GM03348 (cell line): ENCODE measurements around the gene SKAP1.
"Not testable (repeated sequence)": the region's sequence is repeated elsewhere in the genome, so short reads cannot be mapped to it uniquely, and the experiment has no call there.

Experiments
- DNase-seq: peaks from one replicate; pipeline ENCODE4 v3.0.0; 2012; ENCODE audit warnings: low spot score

Gene SKAP1

GRCh38 chr17:48328457-48328856 lies 101.6 kb downstream of the SKAP1 start:
- no peak for DNase-seq

GRCh38 chr17:48326310-48326709 lies 103.7 kb downstream of the SKAP1 start:
- DNase-seq, result no peak

GRCh38 chr17:48322060-48322459 lies 108.0 kb downstream of the SKAP1 start:
- DNase-seq, result peak; percentile 29

- no peak for DNase-seq
Observed at GRCh38 chr17:48317732-48318131, 112.3 kb downstream of the SKAP1 start.

- no peak for DNase-seq
Observed at GRCh38 chr17:48314716-48315115, 115.3 kb downstream of the SKAP1 start.

GRCh38 chr17:48313096-48313755 lies 116.8 kb downstream of the SKAP1 start:
- no peak for DNase-seq

GRCh38 chr17:48311324-48311723 lies 118.7 kb downstream of the SKAP1 start:
- DNase-seq, result no peak

GRCh38 chr17:48310748-48311213 lies 119.2 kb downstream of the SKAP1 start:
- DNase-seq, result no peak

GRCh38 chr17:48308581-48308980 lies 121.4 kb downstream of the SKAP1 start:
- DNase-seq, result no peak

GRCh38 chr17:48307814-48308411 lies 122.1 kb downstream of the SKAP1 start:
- peak; percentile 66 for DNase-seq

- DNase-seq, result no peak
Observed at GRCh38 chr17:48307255-48307654, 122.8 kb downstream of the SKAP1 start.

GRCh38 chr17:48301002-48301401 lies 129.0 kb downstream of the SKAP1 start:
- no peak for DNase-seq

GRCh38 chr17:48299760-48300159 lies 130.3 kb downstream of the SKAP1 start:
- no peak for DNase-seq

- no peak for DNase-seq
Observed at GRCh38 chr17:48297825-48298224, 132.2 kb downstream of the SKAP1 start.

- DNase-seq, result no peak
Observed at GRCh38 chr17:48296453-48296852, 133.6 kb downstream of the SKAP1 start.

- no peak for DNase-seq
Observed at GRCh38 chr17:48295362-48296288, 134.4 kb downstream of the SKAP1 start.

GRCh38 chr17:48294806-48295361 lies 135.1 kb downstream of the SKAP1 start:
- no peak for DNase-seq

- no peak for DNase-seq
Observed at GRCh38 chr17:48294020-48294805, 135.8 kb downstream of the SKAP1 start.

- DNase-seq, result no peak
Observed at GRCh38 chr17:48293319-48294019, 136.5 kb downstream of the SKAP1 start.

GRCh38 chr17:48290378-48290777 lies 139.6 kb downstream of the SKAP1 start:
- no peak for DNase-seq

GRCh38 chr17:48286917-48287316 lies 143.1 kb downstream of the SKAP1 start:
- DNase-seq, result not testable (repeated sequence)
